D721Med (cell line): ENCODE results near the gene AKAP10.

Experiments used
- DNase-seq: peaks from one replicate; pipeline ENCODE4 v3.0.0; 2011; ENCODE audit warnings: low spot score; ENCODE audit not compliant: insufficient read length
- FAIRE-seq: peaks from 2 replicates; lab custom pipeline; 2011; peaks lifted over from hg19 to GRCh38; lab: Jason Lieb, UNC
- CTCF ChIP-seq: IDR thresholded peaks from 2 replicates; pipeline ENCODE4 v1.5.1; 2012; ENCODE audit warnings: mild to moderate bottlenecking, control low read depth; ENCODE audit not compliant: insufficient read depth; ENCODE audit errors: missing control alignments

Gene AKAP10

GRCh38 chr17:20010099-20010863 is 32.7 kb upstream of the AKAP10 start:
- peak; percentile 14 for TF ChIP-seq CTCF
- DNase-seq (no peak), FAIRE-seq (peak; percentile 67)

- no peak for FAIRE-seq
- TF ChIP-seq CTCF: peak; percentile 39
- no peak for DNase-seq
These were observed 31.9 kb upstream of the AKAP10 start, which contains the start of gene SPECC1 for GRCh38 chr17:20009302-20010098. Gene SPECC1, plus strand, starts transcription at chr17:20009359. Its CDS starts 87,293 bp downstream, at chr17:20096652.

DNA sequence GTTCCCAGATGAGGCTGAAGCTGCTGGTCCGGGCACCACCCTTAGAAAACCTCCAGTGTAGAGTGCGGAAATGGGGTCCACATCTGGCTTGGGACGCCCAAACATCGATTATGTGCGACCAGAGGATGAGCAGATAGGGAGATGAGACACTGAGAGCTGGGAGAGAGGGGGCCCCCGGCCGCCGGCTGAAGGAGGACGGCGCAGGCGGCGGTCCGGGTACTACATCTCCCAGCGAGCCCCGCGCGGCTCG is 31.3 kb upstream of the AKAP10 start:
- DNase-seq (no peak), FAIRE-seq (no peak)
- no peak for TF ChIP-seq CTCF

GRCh38 chr17:20008242-20009051 is 30.8 kb upstream of the AKAP10 start:
- TF ChIP-seq CTCF: no peak
- FAIRE-seq: no peak
- no peak for DNase-seq

GRCh38 chr17:19996502-19996901 is 18.9 kb upstream of the AKAP10 start:
- FAIRE-seq (no peak), DNase-seq (no peak)
- TF ChIP-seq CTCF: no peak

GRCh38 chr17:19996086-19996485 is 18.5 kb upstream of the AKAP10 start:
- DNase-seq: no peak

More at GRCh38 chr17:19996086-19996485, 18.5 kb upstream of the AKAP10 start:
- peak; percentile 95 for FAIRE-seq
- TF ChIP-seq CTCF: no peak
